ENCODE results near the gene COL8A2. TPM values are rescaled to one million over a fixed set of nuclear protein-coding genes. Genes with fewer than 3 reads are reported as not detected.

COL8A2 gene
- total RNA-seq, 1 donor from 2014 or later, result 1.2 TPM

DNA sequence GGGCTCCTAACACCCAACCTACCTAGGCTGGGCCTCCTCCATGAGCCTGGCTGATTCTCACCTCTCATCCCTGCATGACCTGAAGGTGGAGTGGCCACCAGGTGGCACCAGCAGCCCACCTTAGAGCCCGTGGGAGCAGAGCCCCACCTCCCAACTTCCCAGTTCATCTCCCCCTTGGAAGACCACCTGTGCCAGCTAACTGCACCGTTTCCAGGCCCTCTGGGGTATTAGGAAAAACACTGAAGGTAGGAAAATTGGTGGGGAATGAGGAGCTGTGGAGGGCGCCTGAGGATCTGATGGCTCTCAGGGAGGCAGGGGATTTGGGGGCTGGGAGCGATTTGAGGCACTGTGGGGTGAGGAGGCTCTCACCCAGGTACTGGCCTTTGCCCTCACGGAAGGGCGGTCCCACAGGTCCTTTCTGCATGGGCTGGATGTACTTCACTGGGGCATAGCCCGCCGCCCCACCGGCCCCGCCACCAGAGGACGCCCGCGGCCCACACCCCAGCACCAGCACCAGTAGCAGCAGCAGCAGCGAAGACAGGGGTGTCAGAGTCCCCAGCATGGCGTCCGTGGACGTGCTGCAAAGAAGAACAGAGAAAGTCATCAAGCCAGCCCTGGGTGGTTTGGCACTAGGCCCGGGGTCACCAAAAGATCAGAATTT is 25.2 kb downstream of the COL8A2 start:
- TF ChIP-seq, protein P1, sequence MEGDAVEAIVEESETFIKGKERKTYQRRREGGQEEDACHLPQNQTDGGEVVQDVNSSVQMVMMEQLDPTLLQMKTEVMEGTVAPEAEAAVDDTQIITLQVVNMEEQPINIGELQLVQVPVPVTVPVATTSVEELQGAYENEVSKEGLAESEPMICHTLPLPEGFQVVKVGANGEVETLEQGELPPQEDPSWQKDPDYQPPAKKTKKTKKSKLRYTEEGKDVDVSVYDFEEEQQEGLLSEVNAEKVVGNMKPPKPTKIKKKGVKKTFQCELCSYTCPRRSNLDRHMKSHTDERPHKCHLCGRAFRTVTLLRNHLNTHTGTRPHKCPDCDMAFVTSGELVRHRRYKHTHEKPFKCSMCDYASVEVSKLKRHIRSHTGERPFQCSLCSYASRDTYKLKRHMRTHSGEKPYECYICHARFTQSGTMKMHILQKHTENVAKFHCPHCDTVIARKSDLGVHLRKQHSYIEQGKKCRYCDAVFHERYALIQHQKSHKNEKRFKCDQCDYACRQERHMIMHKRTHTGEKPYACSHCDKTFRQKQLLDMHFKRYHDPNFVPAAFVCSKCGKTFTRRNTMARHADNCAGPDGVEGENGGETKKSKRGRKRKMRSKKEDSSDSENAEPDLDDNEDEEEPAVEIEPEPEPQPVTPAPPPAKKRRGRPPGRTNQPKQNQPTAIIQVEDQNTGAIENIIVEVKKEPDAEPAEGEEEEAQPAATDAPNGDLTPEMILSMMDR (IDR thresholded peaks at IDR 0.05; ENCODE audit: insufficient read depth, low read length, poor library complexity, severe bottlenecking), result peak; percentile 82
- H3K4me3 ChIP-seq (ENCODE audit: low read depth, low read length), result no peak overlapping the region
- no peaks in the 10 kb centered on the region for H3K27me3 ChIP-seq (ENCODE audit: control insufficient read depth, insufficient read depth, low read length)
- no peak for DNase-seq (ENCODE audit: low read depth)
- H3K36me3 ChIP-seq (ENCODE audit: control insufficient read depth, insufficient read depth, low read length), result peaks cover 3% of the 10 kb centered on the region

DNA sequence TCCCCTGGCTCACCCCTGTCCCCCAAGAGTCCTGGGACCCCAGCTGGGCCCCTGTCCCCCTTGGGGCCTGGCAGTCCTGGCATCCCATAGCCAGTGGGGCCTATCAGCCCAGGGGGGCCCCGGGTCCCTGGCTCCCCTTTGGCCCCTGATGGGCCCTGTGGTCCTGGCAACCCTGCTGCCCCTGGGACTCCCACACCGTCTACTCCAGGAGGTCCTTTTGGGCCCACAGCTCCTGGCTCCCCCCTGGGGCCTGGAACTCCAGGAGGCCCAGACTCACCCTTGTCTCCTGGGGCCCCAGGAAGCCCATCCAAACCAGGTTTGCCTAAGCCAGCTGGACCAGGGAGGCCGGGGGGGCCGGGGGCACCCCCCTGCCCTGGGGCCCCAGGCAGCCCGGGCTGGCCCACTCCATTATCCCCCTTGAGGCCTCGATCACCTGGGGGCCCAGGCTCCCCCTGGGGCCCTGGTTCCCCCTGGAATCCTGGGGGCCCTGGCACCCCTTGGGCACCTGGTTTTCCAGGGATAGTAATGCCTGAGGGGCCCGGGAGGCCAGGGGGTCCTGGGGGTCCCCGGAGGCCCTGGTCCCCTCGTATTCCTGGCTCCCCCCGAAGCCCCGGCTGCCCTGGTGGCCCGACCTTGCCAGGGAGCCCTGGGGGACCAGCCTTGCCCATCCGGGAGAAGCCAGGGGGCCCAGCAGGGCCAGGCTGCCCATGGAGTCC is 26.2 kb downstream of the COL8A2 start:
- Histone ChIP-seq H3K27me3 (ENCODE audit: control insufficient read depth, insufficient read depth, low read length) (no peaks in the 10 kb centered on the region), H3K36me3 (ENCODE audit: control insufficient read depth, insufficient read depth, low read length) (peaks cover 5% of the 10 kb centered on the region), H3K4me3 (ENCODE audit: low read depth, low read length) (no peak overlapping the region)
- TF ChIP-seq, protein P1 (IDR thresholded peaks at IDR 0.05; ENCODE audit: insufficient read depth, low read length, poor library complexity, severe bottlenecking), result no peak
- no peak for DNase-seq (ENCODE audit: low read depth)

DNA sequence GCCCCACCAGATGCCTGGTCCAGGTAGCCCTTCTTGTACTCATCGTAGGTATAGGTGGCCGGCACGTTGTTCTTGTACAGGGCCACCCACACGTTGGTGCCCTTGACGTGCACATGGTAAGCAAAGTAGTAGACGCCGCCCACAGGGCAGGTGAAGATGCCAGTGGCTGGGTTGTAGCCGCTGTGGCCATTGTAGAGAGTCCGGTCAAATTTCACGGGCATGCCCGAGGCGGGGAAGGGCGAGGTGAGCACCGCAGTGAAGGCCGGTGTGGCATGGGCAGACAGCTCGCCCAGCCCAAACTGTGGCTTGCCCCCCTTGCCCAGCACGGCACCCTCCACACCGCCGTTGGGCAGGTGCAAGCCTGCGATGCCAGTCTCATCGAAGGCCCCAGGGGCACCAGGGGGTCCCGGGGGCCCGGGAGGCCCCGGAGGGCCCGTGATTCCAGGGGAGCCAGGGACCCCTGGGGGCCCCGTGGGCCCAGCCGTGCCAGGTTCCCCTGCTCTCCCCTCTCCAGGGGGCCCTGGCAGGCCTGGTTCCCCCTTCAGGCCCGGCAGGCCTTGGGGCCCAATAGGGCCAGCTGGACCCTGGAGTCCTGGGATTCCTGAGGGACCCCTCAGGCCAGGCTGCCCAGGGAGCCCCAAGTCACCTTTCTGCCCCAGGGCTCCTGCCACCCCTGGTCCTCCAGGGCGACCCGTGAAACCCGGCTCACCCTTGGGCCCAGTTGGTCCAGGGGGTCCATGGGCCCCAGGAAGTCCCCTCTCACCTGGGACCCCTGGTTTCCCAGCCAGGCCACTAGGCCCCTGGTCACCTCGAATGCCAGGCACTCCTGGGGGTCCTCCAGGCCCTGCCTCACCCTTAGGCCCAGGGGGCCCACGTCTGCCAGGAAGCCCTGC is 27.1 kb downstream of the COL8A2 start:
- TF ChIP-seq, protein P1 (IDR thresholded peaks at IDR 0.05; ENCODE audit: insufficient read depth, low read length, poor library complexity, severe bottlenecking), result no peak
- DNase-seq (ENCODE audit: low read depth), result no peak
- Histone ChIP-seq H3K4me3 (ENCODE audit: low read depth, low read length) (no peak overlapping the region), H3K36me3 (ENCODE audit: control insufficient read depth, insufficient read depth, low read length) (peaks cover 8% of the 10 kb centered on the region), H3K27me3 (ENCODE audit: control insufficient read depth, insufficient read depth, low read length) (no peaks in the 10 kb centered on the region)

DNA sequence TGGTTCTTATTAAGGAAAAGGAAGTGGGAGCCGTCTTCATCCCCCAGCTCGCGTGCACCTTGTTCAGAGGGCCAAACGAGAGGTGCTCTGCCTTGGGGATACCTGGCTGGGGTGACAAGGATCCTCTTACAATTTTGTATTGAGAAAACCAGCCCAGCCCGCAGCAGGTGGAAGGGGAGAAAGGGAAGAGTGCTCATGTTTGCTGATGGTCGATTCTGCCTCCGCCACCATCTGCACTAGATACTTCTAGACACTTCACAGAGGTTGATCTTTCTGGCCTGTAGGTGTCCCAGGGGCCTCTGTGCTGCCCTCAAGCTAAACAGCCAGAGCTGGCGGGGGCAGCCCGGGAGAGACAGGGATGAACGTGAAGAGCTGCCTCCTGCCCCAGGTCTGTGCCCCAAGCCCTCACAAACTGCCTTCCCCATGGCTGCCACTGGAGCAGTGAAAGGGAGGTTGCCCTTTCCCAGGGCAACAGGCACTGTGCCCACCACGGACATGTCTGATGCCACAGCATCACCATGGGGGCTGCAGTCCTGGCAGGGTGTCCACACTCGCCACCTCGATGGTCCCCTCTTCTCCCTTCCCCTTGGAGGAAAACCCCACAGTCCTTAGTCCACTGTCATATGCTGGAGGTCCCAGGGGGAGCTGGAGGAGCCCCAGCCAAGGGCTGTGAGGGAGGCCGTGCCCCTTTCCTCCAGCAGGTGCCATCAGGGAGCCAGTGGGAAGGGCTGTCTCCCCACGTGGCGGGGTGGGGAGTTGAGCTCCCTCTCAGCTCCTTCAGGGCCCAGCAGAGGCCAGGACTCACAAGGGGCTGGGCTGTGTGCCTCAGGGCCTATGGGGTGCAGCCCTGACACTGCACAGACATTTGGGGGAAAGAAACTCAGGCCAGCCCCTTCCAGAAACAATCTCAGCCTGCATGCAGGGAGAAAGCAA is 28.3 kb downstream of the COL8A2 start:
- no peak for DNase-seq (ENCODE audit: low read depth)

More for the DNA sequence above, 28.3 kb downstream of the COL8A2 start:
- Histone ChIP-seq H3K27me3 (ENCODE audit: control insufficient read depth, insufficient read depth, low read length) (no peaks in the 10 kb centered on the region), H3K36me3 (ENCODE audit: control insufficient read depth, insufficient read depth, low read length) (peaks cover 10% of the 10 kb centered on the region), H3K4me3 (ENCODE audit: low read depth, low read length) (no peak overlapping the region)
- TF ChIP-seq, protein P1 (IDR thresholded peaks at IDR 0.05; ENCODE audit: insufficient read depth, low read length, poor library complexity, severe bottlenecking), result peak; percentile 41

All from kidney epithelial cell (primary cell).